H4 (cell line): ENCODE measurements around the gene MAGEB3. TPM values are rescaled to one million over a fixed set of nuclear protein-coding genes. Genes with fewer than 3 reads are reported as not detected.
"Not testable (repeated sequence)": the region's sequence is repeated elsewhere in the genome, so short reads cannot be mapped to it uniquely, and the experiment has no call there.

ENCODE experiments used
- DNase-seq: peaks from one replicate; pipeline ENCODE4 v3.0.0-alpha.2; 2015; ENCODE audit warnings: low spot score
- total RNA-seq: library from RNA; depleted of rRNA; stranded (reverse); fragments of >200 nt; shearing (Covaris generic); gene quantifications from 2 replicates; pipeline ENCODE4 v1.2.3, GENCODE V29; 2014; rRNA removed

MAGEB3 gene
- not detected in 2 replicates for total RNA-seq

DNA sequence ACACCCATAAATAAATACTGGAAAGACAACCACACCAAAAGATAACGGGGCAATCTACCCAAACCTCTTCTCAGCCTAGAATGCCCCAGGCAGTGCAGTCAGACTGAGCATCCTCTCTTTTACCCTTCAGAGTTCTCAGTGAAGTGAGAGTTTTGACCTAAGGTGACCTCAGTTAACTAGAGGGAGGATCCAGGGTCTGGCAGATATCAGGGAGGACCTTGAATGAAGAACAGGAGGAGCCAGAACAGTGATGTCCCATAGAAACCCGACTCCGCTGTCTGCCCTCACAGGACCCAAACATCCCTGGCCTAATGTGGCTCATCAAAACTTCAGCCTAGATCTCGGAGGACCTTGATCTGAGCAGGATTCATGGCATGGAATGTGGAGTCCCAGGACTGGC is at the start of gene MAGEB3:
TSS of gene MAGEB3 (plus strand) at position 263 of the 400 bp plus-strand sequence. CDS start 5,268 bp downstream, outside the sequence.
- DNase-seq, result no peak

DNA sequence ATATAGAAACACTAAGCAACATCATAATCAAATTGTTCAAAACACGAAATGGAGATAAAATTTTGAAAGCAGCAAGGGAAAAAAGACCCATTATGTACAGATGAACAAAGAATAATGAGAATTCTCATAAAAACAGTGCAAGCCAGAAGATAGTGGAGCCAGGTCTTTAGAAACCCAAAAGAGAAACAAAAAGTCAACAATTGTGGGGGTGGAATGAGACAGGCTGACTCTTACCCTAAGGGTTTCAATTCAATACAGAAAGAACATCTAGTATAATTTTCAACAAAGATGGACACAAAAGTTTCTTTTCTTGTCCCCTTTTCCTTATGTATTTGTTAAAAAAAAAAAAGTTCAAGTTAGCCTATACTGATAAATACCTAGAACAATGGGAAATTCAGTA is 49.1 kb upstream of the MAGEB3 start:
- DNase-seq, result no peak

DNA sequence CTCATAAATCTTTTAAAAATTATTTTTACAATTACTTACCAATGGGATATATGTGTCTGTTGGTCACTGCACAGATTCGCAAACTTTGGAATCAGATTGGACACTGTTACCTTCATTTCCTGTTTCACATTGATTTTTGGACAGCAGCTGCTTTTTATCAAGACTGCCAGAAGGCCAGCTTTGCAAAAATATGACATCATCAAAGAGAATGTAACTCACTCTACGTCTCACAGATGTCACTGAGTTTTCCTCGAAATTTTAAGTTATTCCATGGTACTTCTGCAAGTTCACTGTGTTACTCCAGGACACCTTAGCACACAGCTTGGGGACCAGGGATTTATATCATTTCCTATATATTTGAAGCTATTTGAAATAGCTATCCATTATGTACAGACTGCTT is 46.9 kb upstream of the MAGEB3 start:
- DNase-seq, result no peak

GRCh38 chrX:30190426-30190825 is 40.0 kb upstream of the MAGEB3 start:
- no peak for DNase-seq

DNA sequence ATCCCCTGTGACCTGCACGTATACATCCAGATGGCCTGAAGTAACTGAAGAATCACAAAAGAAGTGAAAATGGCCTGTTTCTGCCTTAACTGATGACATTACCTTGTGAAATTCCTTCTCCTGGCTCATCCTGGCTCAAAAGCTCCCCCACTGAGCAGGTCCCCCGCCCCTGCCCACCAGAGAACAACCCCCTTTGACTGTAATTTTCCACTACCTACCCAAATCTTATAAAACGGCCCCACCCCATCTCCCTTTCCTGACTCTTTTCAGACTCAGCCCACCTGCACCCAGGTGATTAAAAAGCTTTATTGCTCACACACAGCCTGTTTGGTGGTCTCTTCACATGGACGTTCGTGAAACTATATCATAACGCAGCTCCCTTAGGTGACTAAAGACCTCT is 36.5 kb upstream of the MAGEB3 start:
- DNase-seq, result not testable (repeated sequence)

- DNase-seq, result peak; percentile 24
Measured at GRCh38 chrX:30196322-30196721, 34.1 kb upstream of the MAGEB3 start.

DNA sequence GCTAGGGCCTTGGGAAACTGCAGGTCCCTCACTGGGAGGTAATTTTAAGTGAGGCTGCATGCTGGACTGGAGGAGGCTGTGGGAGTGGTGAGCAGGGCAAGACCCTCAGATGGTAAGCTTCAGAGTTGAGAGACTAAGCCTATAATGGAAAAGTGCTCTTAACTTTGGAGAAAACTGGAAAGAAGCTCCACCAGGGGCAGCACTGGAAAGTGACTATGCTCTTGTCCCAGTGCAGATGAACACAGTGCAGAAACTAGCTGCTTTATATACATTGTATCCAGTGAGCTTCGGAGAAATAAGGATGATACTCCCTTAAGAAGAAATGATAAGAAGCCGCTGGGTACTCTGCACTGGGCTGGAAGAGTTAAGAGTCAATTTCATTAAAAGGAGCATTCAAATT is 18.3 kb upstream of the MAGEB3 start:
- DNase-seq, result no peak

DNA sequence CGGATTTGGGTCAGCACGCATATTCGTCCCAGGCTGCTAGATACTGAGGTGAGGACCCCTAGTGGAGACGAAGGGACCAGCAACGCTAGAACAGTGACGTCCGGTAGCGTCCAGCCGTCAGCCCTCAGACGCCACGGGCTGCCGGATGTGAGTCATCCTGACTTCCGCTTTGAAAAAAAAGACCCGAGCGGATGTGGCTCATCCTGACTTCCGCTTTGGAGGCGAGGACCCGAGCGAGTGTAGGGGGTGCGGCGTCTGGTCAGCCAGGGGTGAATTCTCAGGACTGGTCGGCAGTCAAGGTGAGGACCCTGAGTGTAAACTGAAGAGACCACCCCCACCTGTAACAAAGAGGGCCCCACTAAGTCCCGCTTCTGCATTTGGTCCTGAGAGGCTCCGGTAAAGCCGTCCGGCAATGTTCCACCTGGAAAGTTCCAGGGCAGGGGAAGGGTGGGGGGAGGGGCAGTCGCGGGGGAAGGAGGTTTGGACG is 15.1 kb upstream of the MAGEB3 start, which contains the start of gene MAGEB2:
TSS of gene MAGEB2 (plus strand) at position 207 of the 487 bp plus-strand sequence. CDS start 3,018 bp downstream, outside the sequence.
- no peak for DNase-seq

DNA sequence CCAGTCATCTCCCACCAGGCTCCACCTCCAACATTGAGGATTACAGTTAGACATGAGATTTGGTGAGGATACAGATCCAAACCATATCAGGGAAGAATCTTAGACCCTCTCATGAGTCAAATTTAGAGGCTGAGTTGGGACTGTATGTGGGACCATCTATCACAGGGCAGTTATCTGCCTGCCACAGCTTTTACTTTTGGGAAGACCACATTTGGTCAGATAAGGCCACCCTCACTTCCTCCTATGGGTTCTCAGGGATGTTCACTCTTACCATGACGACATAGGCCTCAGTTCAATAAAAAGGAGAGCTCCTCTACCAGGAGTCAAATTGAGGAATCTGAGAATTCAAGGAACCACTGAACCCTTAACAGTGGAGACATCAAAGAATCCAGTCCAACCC is 13.0 kb upstream of the MAGEB3 start:
- DNase-seq, result no peak

DNA sequence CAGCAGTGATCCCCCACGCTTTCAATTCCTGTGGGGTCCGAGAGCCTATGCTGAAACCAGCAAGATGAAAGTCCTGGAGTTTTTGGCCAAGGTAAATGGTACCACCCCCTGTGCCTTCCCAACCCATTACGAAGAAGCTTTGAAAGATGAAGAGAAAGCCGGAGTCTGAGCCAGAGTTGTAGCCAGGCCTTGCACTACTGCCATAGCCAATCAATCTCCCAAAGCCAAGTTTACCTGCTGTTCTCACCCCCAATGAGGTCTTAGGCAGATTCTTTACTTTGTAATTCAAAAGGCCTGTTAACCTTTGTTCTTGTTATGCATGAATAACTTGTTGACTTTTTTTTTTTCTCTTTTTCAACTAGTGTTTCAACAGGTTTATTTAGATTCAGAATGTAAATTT is 11.1 kb upstream of the MAGEB3 start:
- DNase-seq, result no peak

DNA sequence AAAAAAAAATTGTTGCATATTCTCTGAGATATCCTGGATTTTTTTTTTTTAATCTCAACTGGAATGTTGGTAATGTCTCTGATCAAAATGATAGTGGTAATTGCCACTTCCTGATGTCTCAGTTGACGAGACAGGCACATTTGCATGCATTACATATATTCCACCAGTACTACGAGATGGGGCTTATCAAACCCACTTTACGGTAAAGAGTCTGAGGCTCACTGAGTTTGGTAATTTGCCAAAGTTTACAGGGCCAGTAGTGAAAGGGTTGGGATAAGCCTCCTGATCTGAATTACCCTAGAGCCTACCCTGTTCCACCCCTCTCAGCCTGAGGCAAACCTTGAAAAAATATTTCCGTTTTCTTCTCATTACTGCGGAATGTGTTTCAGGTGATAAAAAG is 9.8 kb upstream of the MAGEB3 start:
- DNase-seq, result no peak

- no peak for DNase-seq
Measured at GRCh38 chrX:30224536-30224935, 5.9 kb upstream of the MAGEB3 start.

- no peak for DNase-seq
Measured at GRCh38 chrX:30228526-30228925, 1.9 kb upstream of the MAGEB3 start.

- no peak for DNase-seq
Measured at GRCh38 chrX:30241724-30242415, 11.4 kb downstream of the MAGEB3 start, which contains the start of gene MAGEB4. Gene MAGEB4 (plus strand): TSS chrX:30242000. CDS start chrX:30242136, 136 bp downstream.

DNA sequence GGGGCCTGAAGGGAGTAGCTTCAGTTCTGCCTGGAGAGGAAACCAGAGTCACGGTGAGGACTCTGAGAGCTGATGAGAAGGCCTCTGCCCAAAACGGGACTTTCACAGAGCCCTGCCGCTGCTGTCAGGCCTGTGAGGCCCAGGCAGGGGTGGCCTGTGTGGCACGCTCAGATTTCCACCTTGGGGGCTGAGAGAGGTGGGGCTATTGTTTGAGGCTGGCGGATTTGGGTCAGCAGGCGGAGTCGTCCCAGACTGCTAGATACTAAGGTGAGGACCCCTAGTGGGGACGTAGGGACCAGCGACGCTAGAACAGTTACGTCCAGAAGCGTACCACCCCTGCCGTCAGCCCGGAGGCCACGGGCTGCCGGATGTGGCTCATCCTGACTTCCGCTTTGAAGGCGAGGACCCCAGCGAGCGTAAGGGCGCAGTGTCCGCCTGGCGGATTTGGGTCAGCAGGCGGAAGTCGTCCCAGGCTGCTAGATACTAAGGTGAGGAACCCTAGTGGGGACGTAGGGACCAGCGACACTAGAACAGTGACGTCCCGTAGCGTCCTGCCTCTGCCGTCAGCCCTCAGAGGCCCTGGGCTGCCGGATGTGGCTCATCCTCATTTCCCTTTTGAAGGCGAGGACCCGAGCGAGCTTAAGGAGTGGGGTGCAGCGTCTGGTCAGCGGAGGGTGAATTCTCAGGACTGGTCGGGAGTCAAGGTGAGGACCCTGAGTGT is 16.5 kb downstream of the MAGEB3 start, which contains the start of gene MAGEB1:
TSS of gene MAGEB1 (plus strand) at position 378 of the 721 bp plus-strand sequence. CDS start 3,348 bp downstream, outside the sequence.
- DNase-seq, result no peak

- no peak for DNase-seq
Measured at GRCh38 chrX:30248854-30249253, 18.4 kb downstream of the MAGEB3 start.

GRCh38 chrX:30253257-30253656 is 22.8 kb downstream of the MAGEB3 start:
- DNase-seq, result no peak

DNA sequence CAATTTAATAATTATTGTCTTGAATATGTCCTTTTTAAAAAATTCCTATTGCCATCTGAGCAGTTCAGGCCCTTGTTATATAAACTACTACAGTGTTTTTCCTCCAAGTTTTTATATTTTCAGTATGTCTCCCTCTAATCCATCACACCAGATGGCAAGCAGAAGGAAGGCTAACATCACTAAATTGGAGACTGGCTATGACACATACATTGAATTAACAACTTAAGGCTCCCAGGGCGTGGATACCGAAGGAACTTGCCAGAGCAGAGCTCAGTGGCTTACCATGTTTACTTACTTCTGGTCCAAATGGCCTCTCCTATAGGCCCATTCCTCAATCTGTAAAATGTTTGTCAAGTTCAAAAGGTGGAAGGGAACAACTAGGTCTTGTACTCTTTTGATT is 29.5 kb downstream of the MAGEB3 start:
- DNase-seq, result no peak

DNA sequence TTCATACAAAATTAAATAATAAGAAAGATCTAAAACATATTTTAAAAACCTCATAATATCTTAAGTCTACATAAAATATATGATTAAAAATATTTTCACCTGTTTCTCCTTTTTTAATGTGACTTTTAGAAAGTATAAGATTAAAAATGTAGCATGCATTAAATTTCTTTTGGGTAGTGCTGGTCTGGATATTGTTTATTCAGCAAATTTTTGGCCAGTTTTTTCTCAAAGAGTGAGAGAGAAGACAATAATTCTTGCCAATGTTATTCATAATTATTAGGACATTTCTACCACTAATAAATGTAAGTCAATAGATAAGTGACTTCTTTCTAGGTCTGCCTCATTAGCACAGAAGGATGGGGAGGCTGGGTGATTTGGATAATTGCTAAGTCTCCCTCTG is 30.6 kb downstream of the MAGEB3 start:
- DNase-seq, result no peak

GRCh38 chrX:30262763-30263162 is 32.3 kb downstream of the MAGEB3 start:
- DNase-seq, result no peak

DNA sequence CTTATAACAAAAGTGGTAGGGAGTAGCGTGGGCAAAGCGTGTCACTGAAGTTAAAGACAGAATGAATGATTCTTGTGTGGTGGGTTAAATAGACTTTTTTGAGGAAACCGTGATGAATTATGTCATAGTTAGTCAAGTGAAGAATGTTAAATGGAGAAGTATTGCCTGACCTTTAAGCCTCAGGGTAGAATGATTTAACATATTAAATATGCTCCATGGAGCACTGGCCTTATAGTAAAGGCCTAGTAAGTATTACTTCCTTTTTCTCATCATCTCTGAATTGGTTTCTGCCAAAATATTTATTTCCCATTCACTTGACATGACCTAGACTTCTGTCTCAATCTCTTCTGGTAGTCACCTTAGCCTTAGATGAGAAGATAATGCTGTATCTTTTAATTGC is 40.2 kb downstream of the MAGEB3 start:
- no peak for DNase-seq

DNA sequence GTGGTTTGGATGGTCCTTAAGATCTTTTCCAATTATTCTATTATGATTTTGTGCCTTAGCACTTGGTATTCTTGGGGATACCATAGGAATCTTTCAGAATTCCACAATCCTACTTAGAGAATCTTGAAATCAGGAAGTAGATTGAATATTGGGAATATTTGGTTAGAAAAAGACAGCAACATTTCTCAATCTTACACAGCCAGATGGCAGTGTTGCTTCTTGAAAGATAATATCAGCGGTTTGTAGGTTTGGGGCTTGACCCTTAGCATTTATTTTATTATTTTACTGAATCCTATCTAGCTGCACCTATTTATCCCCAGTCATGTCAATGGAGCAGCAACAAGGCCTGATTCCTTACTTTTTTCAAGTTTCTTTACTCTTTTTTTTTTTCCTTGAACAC is 45.0 kb downstream of the MAGEB3 start:
- peak; percentile 13 for DNase-seq

DNA sequence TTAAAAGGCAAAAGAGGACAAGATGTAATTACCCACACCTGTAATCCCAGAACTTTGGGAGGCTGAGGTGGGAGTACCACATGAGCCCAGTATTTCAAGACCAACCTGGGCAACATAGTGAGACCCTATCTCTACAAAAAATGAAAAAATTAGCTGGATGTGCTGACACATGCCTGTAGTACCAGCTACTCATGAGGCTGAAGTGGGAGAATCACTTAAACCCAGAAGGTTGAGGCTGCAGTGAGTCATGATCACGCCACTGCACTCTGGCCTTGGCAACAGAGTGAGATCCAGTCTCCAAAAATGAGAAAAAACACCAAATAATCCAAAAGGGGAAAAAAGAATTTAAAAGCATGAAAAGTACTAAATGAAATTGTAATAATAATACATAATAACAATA is 47.9 kb downstream of the MAGEB3 start:
- no peak for DNase-seq
